Stimulated activated CD8-positive, alpha-beta memory T cell treated with anti-CD3 and anti-CD28 coated beads, Interleukin-4, amount 100 ng/mL, for 4 hours (primary cell): Measurements from ENCODE around the gene NF2.

Experiments used
- DNase-seq, 2 donors: peaks; one replicate each; pipeline ENCODE4 v3.0.0-alpha.2; 2020; ENCODE audit warnings: low read depth in 2 of 2, low spot score in 1 of 2

Gene NF2

GRCh38 chr22:29629903-29630516 lies 26.6 kb downstream of the NF2 start:
- DNase-seq, result no peak

- no peak for DNase-seq
These were observed 27.6 kb downstream of the NF2 start for GRCh38 chr22:29630987-29631386.

- DNase-seq, result no peak
These were observed 28.3 kb downstream of the NF2 start for GRCh38 chr22:29631725-29632124.

- no peak for DNase-seq
These were observed 29.2 kb downstream of the NF2 start for GRCh38 chr22:29632672-29633071.

GRCh38 chr22:29633514-29634312 lies 30.3 kb downstream of the NF2 start:
- no peak for DNase-seq

- DNase-seq, result no peak
These were observed 31.4 kb downstream of the NF2 start for GRCh38 chr22:29634847-29635246.

GRCh38 chr22:29635734-29636357 lies 32.4 kb downstream of the NF2 start:
- no peak for DNase-seq

GRCh38 chr22:29636751-29637150 lies 33.3 kb downstream of the NF2 start:
- DNase-seq, result no peak

GRCh38 chr22:29637181-29637580 lies 33.7 kb downstream of the NF2 start:
- no peak for DNase-seq

GRCh38 chr22:29638678-29639077 lies 35.2 kb downstream of the NF2 start:
- DNase-seq, result no peak

GRCh38 chr22:29639096-29639495 lies 35.7 kb downstream of the NF2 start:
- DNase-seq, result no peak

GRCh38 chr22:29641042-29641699 lies 37.7 kb downstream of the NF2 start:
- no peak for DNase-seq

GRCh38 chr22:29641700-29642330 lies 38.4 kb downstream of the NF2 start:
- no peak for DNase-seq

- no peak for DNase-seq
These were observed 39.3 kb downstream of the NF2 start for GRCh38 chr22:29642694-29643093.

- DNase-seq, result no peak
These were observed 44.7 kb downstream of the NF2 start for GRCh38 chr22:29647954-29648737.

GRCh38 chr22:29650370-29650769 lies 46.9 kb downstream of the NF2 start:
- DNase-seq, result no peak

GRCh38 chr22:29651652-29652051 lies 48.2 kb downstream of the NF2 start:
- no peak for DNase-seq

- no peak for DNase-seq
These were observed 51.0 kb downstream of the NF2 start for GRCh38 chr22:29654420-29654819.

GRCh38 chr22:29654882-29655281 lies 51.4 kb downstream of the NF2 start:
- DNase-seq, result no peak

GRCh38 chr22:29658176-29658575 lies 54.7 kb downstream of the NF2 start:
- no peak for DNase-seq

- DNase-seq, result no peak
These were observed 56.6 kb downstream of the NF2 start for GRCh38 chr22:29660021-29660420.
